HG03469 (cell line): ENCODE data around the gene TRMT112.

ENCODE experiments used
- ATAC-seq: cut with Tn5 transposase; IDR thresholded peaks from one replicate; pipeline ENCODE4 v1.9.1; 2021; ENCODE audit warnings: mild to moderate bottlenecking, moderate library complexity, moderate number of reproducible peaks; ENCODE audit not compliant: unreplicated experiment

The TRMT112 gene

GRCh38 chr11:64294774-64295173, 22.6 kb downstream of the TRMT112 start:
- no peak for ATAC-seq

- no peak for ATAC-seq
Measured at GRCh38 chr11:64292460-64293254, 24.7 kb downstream of the TRMT112 start.

- no peak for ATAC-seq
Measured at GRCh38 chr11:64291752-64292459, 25.5 kb downstream of the TRMT112 start.

- ATAC-seq: no peak
Measured at GRCh38 chr11:64291262-64291751, 26.1 kb downstream of the TRMT112 start, which contains the start of gene KCNK4. KCNK4 (plus strand) TSS chr11:64291302; CDS start chr11:64293019, 1,717 bp downstream.

GRCh38 chr11:64290352-64291261, 26.8 kb downstream of the TRMT112 start:
- ATAC-seq: no peak

- ATAC-seq: no peak
Measured at GRCh38 chr11:64289002-64289564, 28.3 kb downstream of the TRMT112 start.

- no peak for ATAC-seq
Measured at GRCh38 chr11:64288353-64288750, 29.0 kb downstream of the TRMT112 start.

GRCh38 chr11:64287676-64288352, 29.5 kb downstream of the TRMT112 start:
- no peak for ATAC-seq

- no peak for ATAC-seq
Measured at GRCh38 chr11:64286801-64287159, 30.6 kb downstream of the TRMT112 start.

GRCh38 chr11:64285885-64286800, 31.2 kb downstream of the TRMT112 start:
- ATAC-seq: no peak

- peak; percentile 49 for ATAC-seq
Measured at GRCh38 chr11:64284962-64285884, 32.1 kb downstream of the TRMT112 start, which contains the start of gene GPR137. GPR137 (plus strand) TSS chr11:64285848; CDS start chr11:64286525, 677 bp downstream.

- ATAC-seq: peak; percentile 43
Measured at GRCh38 chr11:64284048-64284961, 33.1 kb downstream of the TRMT112 start, which contains the start of gene BAD. BAD (minus strand) TSS chr11:64284665; CDS start chr11:64284368, 297 bp downstream.

GRCh38 chr11:64283092-64283491, 34.3 kb downstream of the TRMT112 start:
- ATAC-seq: no peak

- ATAC-seq: no peak
Measured at GRCh38 chr11:64281957-64282770, 35.2 kb downstream of the TRMT112 start.

- no peak for ATAC-seq
Measured at GRCh38 chr11:64278576-64279190, 38.7 kb downstream of the TRMT112 start.
